Body of pancreas (tissue), 4 donors: ENCODE results near the gene TTLL5. TPM values are rescaled to one million over a fixed set of nuclear protein-coding genes. Genes with fewer than 3 reads are reported as not detected.
"Not testable (repeated sequence)": the region's sequence is repeated elsewhere in the genome, so short reads cannot be mapped to it uniquely, and the experiment has no call there.

Experiments used
- ATAC-seq: fragments of 150-250 bp; one replicate; pipeline ENCODE4 v1.9.1; 2016
- DNase-seq, 4 donors: peaks; one replicate each; pipeline ENCODE4 v3.0.0-alpha.2; 2019
- H3K27ac ChIP-seq, 4 donors: fragments of 200-600 bp; sonication (generic); 1 replicate in 3 of 4; 2 replicates in 1 of 4; pipeline versions ENCODE4 v1.5.1 to v1.6.1; 2016 to 2019; ENCODE audit warnings: mild to moderate bottlenecking in 1 of 4, mixed read lengths in 1 of 4, moderate library complexity in 1 of 4
- H3K27me3 ChIP-seq, 2 donors: fragments of 200-600 bp; sonication (generic); one replicate each; pipeline ENCODE4 v1.6.0; 2016; ENCODE audit warnings: mild to moderate bottlenecking in 1 of 2
- H3K36me3 ChIP-seq, 2 donors: fragments of 200-600 bp; sonication (generic); replicated peaks in 1 of 2; 2 replicates each; pipeline ENCODE4 v1.5.1; 2016; ENCODE audit warnings: low read depth in 2 of 2; ENCODE audit not compliant: insufficient read depth in 1 of 2
- H3K4me1 ChIP-seq: fragments of 200-600 bp; sonication (generic); one replicate; pipeline ENCODE4 v1.6.0; 2016
- H3K4me3 ChIP-seq, 2 donors: fragments of 200-600 bp; sonication (generic); 1 replicate in 1 of 2; 2 replicates in 1 of 2; pipeline ENCODE4 v1.5.1; 2016 to 2019
- H3K9me3 ChIP-seq, 3 donors: fragments of 200-600 bp; sonication (generic); 1 replicate in 2 of 3; 2 replicates in 1 of 3; pipeline ENCODE4 v1.5.1; 2016
- POLR2A ChIP-seq, 3 donors: fragments of 450-650 bp; IDR thresholded peaks; one replicate each; pipeline ENCODE4 v1.6.1; 2016; ENCODE audit warnings: antibody characterized with exemption in 3 of 3, mild to moderate bottlenecking in 2 of 3
- WGBS, 2 donors: methylation state at CpG; one replicate each; pipeline ENCODE4 v1.1.5; 2017; 5-methylcytosine and 5-hydroxymethylcytosine counted together
- intact Hi-C: fragments of 100-400 bp; cut with DNase I; formaldehyde crosslinking; loops from one replicate; pipeline ENCODE4 v1.15.1; 2023
- total RNA-seq, 2 donors: library from RNA; depleted of rRNA; stranded (reverse); fragments of >200 nt; gene quantifications; one replicate each; pipeline ENCODE4 v1.1.0, GENCODE V29; 2016
- TF ChIP-seq, protein P1 (sequence below), 7 experiments: fragments of 450-650 bp in 4 of 7; fragments of 200-600 bp in 3 of 7; sonication (generic) in 3 of 7; IDR thresholded peaks; one replicate each; pipeline ENCODE4 v1.5.1; 2016 to 2019; ENCODE audit warnings: antibody characterized with exemption in 7 of 7

TTLL5 gene
- total RNA-seq, 2 donors from 2014 or later: 21.0 to 21.8 TPM

DNA sequence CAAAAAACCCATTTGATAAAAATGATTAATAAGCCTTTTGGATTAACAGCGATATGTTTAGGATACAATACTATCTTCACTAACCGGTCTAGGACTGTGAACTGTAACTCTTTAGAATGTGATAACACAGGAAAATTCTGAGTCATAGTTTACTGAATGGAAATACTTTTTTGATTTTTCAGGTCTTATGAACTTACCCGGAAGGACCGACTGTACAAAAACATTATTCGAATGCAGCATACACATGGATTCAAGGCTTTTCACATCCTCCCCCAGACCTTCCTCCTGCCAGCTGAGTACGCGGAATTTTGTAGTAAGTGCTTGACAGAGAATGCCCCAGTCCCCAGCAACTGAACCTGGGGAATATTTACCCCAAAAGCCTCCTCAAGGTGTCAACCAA lies 29.0 kb downstream of the TTLL5 start:
- Histone ChIP-seq H3K4me1 (peaks cover 7% of the 10 kb centered on the region), H3K36me3 (peaks cover 0 to 7% of the 10 kb centered on the region in 2 donors), H3K27me3 (no peaks in the 10 kb centered on the region), H3K4me3 (no peak overlapping the region), H3K9me3 (no peaks in the 10 kb centered on the region), H3K27ac (no peak overlapping the region)
- TF ChIP-seq, protein P1, sequence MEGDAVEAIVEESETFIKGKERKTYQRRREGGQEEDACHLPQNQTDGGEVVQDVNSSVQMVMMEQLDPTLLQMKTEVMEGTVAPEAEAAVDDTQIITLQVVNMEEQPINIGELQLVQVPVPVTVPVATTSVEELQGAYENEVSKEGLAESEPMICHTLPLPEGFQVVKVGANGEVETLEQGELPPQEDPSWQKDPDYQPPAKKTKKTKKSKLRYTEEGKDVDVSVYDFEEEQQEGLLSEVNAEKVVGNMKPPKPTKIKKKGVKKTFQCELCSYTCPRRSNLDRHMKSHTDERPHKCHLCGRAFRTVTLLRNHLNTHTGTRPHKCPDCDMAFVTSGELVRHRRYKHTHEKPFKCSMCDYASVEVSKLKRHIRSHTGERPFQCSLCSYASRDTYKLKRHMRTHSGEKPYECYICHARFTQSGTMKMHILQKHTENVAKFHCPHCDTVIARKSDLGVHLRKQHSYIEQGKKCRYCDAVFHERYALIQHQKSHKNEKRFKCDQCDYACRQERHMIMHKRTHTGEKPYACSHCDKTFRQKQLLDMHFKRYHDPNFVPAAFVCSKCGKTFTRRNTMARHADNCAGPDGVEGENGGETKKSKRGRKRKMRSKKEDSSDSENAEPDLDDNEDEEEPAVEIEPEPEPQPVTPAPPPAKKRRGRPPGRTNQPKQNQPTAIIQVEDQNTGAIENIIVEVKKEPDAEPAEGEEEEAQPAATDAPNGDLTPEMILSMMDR (IDR thresholded peaks at IDR 0.05): no peak
- TF ChIP-seq POLR2A (IDR thresholded peaks at IDR 0.05): no peak
- DNase-seq: no peak
- intact Hi-C loops: no loop called here
- 80 to 83% methylated on average over 7 of the region's 7 CpGs for WGBS, 2 donors
- ATAC-seq: no peak

DNA sequence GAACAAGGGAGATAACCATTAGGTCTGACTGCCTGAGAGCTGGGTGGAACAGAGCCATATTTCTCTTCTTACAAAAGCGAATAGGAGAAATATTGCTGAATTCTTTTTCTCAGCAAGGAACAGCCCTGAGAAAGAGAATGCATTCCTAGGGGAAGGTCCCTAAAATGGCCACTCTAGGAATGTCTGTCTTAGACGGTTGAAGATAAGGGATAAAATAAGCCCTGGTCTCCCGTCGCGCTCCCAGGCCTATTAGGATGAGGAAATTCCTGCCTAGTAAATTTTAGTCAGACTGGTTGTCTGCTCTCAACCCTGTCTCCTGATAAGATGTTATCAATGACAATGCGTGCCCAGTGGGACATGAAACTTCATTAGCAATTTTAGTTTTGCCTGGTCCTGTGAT lies 34.0 kb downstream of the TTLL5 start:
- 84 to 98% methylated on average over 6 of the region's 6 CpGs for whole genome bisulfite sequencing, 2 donors
- not testable (repeated sequence) for DNase-seq, H3K27ac ChIP-seq

DNA sequence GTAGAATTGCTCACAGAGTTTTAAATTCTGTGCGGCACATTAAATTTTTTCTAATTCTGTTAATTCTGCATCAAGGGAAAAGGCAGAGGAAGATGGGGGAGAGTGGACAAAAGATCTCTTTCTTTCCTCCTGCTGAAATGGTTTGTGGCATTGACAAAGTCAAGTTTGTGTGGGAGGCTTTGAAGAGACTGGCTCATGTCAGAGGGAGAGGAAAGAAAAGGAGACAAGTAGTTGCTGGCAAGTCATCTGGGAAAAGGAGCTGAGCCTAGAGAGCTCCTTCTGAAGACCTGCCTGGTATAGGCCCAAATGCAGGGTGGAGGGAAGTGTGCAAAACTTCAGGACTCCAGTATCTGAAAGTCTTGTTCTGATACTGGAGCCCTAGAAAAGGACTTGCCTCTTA lies 36.3 kb downstream of the TTLL5 start:
- 91 to 100% methylated on average over 1 of the region's 1 CpG for WGBS, 2 donors
- H3K27ac ChIP-seq: no peak overlapping the region
- ATAC-seq (no peak), DNase-seq (no peak)
- peaks cover 0 to 7% of the 10 kb centered on the region in 2 donors for H3K36me3 ChIP-seq
- H3K4me3 ChIP-seq: no peak overlapping the region
- no peaks in the 10 kb centered on the region for H3K27me3 ChIP-seq
- intact Hi-C loops: no loop called here
- no peaks in the 10 kb centered on the region for H3K9me3 ChIP-seq
- TF ChIP-seq, protein P1 (IDR thresholded peaks at IDR 0.05): no peak
- TF ChIP-seq POLR2A (IDR thresholded peaks at IDR 0.05): no peak
- H3K4me1 ChIP-seq: peaks cover 10% of the 10 kb centered on the region

More for the DNA sequence above, 34.0 kb downstream of the TTLL5 start:
- H3K4me1 ChIP-seq, intact Hi-C loops, H3K9me3 ChIP-seq, H3K4me3 ChIP-seq, H3K27me3 ChIP-seq, H3K36me3 ChIP-seq, ATAC-seq: not testable (repeated sequence)

DNA sequence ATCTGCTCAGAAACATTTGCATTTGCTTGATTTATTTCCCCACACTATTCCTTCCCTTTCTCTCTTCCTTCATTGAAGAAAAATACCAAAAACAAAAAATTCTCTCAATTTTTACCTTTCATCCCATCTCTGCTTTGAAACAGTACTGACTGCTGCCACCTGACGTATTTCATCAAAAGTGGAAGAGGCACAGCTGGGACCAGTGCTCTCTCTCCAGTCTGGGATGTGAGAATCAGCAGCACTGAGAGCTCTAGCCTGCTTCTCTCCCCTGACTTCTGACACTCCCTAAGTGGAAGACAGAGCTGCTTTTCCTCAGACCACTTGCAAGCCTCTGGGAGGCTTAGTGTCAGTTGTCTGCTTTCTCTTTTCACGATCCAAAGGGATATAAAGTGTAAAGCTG lies 36.9 kb downstream of the TTLL5 start:
- Histone ChIP-seq H3K27ac (no peak overlapping the region), H3K9me3 (no peaks in the 10 kb centered on the region), H3K4me3 (no peak overlapping the region), H3K27me3 (no peaks in the 10 kb centered on the region), H3K36me3 (peaks cover 0 to 7% of the 10 kb centered on the region in 2 donors), H3K4me1 (peaks cover 10% of the 10 kb centered on the region)
- 87 to 88% methylated on average over 2 of the region's 2 CpGs for WGBS, 2 donors
- intact Hi-C loops: no loop called here
- DNase-seq: no peak
- ATAC-seq: no peak
- TF ChIP-seq, protein P1 (IDR thresholded peaks at IDR 0.05): no peak
- no peak for TF ChIP-seq POLR2A (IDR thresholded peaks at IDR 0.05)

DNA sequence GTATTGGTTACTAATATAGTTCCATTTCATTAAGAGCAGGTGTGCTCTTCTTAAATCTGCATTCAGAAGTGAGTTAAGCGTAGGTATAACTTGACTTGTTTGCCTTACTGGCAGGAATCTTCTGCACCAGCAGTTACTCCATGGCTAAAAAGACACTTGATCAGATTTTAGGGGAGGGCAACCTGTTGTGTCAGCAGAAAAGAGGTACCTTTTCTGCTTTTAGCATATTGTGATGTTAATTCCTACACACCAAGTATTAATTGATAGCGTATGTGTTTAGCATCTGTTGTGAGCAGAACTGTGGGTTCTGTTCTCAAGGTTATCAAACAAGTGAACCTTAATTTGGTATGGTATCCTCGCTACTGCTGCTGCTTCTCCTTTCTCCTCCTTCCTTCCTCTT lies 38.3 kb downstream of the TTLL5 start:
- peaks cover 0 to 6% of the 10 kb centered on the region in 2 donors for H3K36me3 ChIP-seq
- no peaks in the 10 kb centered on the region for H3K27me3 ChIP-seq
- WGBS, 2 donors: 91 to 97% methylated on average over 3 of the region's 3 CpGs
- ATAC-seq (no peak), DNase-seq (no peak)
- peaks cover 10% of the 10 kb centered on the region for H3K4me1 ChIP-seq
- no peak for TF ChIP-seq POLR2A (IDR thresholded peaks at IDR 0.05)
- TF ChIP-seq, protein P1 (IDR thresholded peaks at IDR 0.05): no peak
- intact Hi-C loops: no loop called here
- H3K27ac ChIP-seq: no peak overlapping the region
- no peaks in the 10 kb centered on the region for H3K9me3 ChIP-seq
- no peak overlapping the region for H3K4me3 ChIP-seq
